A549 treated with CORT108297 at 1 μM for 4 hours (cell line): ENCODE measurements around the gene KIF21A. TPM values are rescaled to one million over a fixed set of nuclear protein-coding genes. Genes with fewer than 3 reads are reported as not detected.

ENCODE experiments used
- total RNA-seq: library from RNA; stranded (reverse); fragments of 200-300 nt; extraction: Qiagen RNA extraction; gene quantifications from 5 replicates; pipeline ENCODE4 v1.2.3, GENCODE V29; 2022

The KIF21A gene, protein sequence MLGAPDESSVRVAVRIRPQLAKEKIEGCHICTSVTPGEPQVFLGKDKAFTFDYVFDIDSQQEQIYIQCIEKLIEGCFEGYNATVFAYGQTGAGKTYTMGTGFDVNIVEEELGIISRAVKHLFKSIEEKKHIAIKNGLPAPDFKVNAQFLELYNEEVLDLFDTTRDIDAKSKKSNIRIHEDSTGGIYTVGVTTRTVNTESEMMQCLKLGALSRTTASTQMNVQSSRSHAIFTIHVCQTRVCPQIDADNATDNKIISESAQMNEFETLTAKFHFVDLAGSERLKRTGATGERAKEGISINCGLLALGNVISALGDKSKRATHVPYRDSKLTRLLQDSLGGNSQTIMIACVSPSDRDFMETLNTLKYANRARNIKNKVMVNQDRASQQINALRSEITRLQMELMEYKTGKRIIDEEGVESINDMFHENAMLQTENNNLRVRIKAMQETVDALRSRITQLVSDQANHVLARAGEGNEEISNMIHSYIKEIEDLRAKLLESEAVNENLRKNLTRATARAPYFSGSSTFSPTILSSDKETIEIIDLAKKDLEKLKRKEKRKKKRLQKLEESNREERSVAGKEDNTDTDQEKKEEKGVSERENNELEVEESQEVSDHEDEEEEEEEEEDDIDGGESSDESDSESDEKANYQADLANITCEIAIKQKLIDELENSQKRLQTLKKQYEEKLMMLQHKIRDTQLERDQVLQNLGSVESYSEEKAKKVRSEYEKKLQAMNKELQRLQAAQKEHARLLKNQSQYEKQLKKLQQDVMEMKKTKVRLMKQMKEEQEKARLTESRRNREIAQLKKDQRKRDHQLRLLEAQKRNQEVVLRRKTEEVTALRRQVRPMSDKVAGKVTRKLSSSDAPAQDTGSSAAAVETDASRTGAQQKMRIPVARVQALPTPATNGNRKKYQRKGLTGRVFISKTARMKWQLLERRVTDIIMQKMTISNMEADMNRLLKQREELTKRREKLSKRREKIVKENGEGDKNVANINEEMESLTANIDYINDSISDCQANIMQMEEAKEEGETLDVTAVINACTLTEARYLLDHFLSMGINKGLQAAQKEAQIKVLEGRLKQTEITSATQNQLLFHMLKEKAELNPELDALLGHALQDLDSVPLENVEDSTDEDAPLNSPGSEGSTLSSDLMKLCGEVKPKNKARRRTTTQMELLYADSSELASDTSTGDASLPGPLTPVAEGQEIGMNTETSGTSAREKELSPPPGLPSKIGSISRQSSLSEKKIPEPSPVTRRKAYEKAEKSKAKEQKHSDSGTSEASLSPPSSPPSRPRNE (N-terminal part only)
- total RNA-seq: 16.3 to 25.8 TPM (median 19.7 TPM) in 5 replicates

DNA sequence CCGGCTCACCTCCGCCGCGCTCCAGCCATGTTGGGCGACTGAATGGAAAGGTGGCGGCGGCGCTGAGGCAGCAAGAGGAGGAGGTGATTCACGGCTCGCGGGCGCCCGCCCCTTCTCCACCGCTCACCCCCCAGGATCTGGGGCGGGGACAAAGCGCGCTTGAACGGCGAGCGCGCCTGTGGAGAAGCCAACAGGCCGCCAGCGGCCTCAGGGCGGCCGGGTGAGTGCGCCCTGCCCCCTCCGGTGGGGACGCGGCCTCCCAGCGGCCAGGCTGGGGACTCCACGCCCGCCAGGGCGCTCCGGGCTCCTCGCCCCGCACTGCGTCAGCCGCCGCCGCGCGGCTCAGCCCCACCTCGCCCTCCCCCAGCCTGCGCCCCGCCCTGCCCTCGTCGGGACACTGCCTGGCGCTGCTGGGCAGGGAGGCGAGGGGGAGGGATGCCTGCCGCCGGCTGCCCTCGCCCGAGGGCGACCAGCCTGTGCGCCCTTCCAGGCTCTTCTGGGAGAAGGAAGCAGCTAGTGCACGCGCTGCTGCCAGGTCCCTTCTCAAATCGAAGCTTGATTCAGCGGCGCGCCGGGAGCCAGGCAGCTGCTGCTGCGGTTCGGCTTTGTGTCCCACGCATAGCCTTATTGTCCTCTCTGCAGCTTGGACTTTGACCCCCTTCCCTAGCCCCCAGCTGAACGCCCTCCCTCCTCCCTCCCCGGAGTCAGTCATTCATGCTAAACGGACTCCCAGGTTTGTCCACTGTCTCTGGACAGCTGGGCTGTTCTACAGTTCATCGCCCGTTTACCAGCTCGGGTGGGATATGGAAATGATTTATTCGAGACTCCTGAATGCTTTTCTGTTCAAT lies at the start of gene KIF21A:
KIF21A (minus strand) TSS at position 40 of the 848 bp plus-strand sequence. CDS start 150 bp downstream, outside the sequence.

Other genes starting within 250 kb of the KIF21A start
- not detected in 5 replicates for gene ABCD2, start 176.7 kb upstream of the KIF21A start, total RNA-seq